Neuron (in vitro differentiated cells): ENCODE data around the gene DAP.
"Not testable (repeated sequence)": the region's sequence is repeated elsewhere in the genome, so short reads cannot be mapped to it uniquely, and the experiment has no call there.

ENCODE experiments used
- H2AFZ ChIP-seq: one replicate; pipeline ENCODE4 v1.6.1; 2013; ENCODE audit warnings: low read depth, mild to moderate bottlenecking, inconsistent platforms, low read length, moderate library complexity
- H3K27me3 ChIP-seq: one replicate; pipeline ENCODE4 v1.6.1; 2013; ENCODE audit warnings: low read length; ENCODE audit not compliant: insufficient read depth
- H3K36me3 ChIP-seq: one replicate; pipeline ENCODE4 v1.6.1; 2013; ENCODE audit warnings: low read length; ENCODE audit not compliant: insufficient read depth
- H3K4me1 ChIP-seq: one replicate; pipeline ENCODE4 v1.6.1; 2013; ENCODE audit warnings: low read length; ENCODE audit not compliant: insufficient read depth
- H3K4me3 ChIP-seq: 2 replicates; pipeline ENCODE4 v1.5.1; 2013; ENCODE audit warnings: mild to moderate bottlenecking, low read length, moderate library complexity
- H3K9me3 ChIP-seq: one replicate; pipeline ENCODE4 v1.6.1; 2013; ENCODE audit warnings: low read length

The DAP gene

DNA sequence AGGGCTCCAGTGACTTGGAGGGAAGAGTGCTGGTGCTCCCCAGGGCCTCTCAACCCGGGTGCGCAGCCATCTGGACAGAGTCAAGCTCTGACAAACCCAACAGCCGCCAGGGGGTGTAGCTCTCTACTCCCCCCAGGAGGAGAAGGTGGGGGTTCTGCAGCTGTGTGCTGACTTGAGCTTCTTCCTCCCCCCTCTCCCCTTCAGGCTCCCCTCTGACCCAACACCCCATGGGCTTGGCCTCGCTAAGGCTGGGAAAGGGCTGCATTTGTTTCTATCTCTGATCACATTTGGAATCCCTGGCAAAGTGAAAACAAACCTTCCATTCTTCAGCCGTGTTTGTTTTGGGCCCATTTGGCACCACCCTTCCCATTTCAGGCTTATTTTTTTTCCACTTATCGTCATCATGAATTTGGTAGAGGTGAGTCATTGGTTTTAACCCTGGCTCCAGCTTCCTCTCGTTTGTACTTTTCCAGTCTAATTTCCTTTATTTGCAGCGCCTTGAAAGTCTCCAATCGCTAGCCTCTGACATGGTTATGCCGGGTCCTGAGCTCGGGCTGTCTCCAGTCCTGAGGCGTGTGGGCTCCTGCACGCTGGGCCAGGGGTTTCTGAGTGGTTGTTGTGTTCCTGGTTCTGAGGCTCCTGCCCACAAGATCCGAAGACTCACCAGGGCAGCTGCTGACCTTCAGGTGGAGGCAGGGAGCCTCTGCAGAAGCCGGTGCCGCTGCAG is 36.1 kb downstream of the DAP start:
- no peak overlapping the region for H2AFZ ChIP-seq
- H3K27me3 ChIP-seq = no peaks in the 10 kb centered on the region
- peaks cover 3% of the 10 kb centered on the region for H3K36me3 ChIP-seq
- peaks cover 2% of the 10 kb centered on the region for H3K9me3 ChIP-seq
- no peaks in the 10 kb centered on the region for H3K4me1 ChIP-seq
- no peak overlapping the region for H3K4me3 ChIP-seq

DNA sequence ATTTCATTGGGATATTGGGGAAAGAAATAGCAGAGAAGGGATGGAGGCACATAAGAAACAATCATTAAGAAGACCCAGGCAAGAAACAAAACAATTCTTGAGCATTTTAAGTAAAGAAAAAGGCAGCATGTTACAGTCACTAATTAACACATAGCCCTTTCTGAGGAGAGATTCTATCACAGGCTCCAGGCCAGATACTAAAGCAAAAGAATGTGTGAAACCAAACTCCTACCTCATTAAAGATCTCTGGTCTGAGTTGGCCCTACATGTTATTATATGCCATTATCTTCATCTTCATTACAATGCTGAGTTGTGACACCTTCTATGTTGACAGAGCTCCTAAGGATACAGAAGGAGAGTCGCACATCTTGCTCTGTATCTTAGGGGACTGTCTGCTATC is 37.5 kb downstream of the DAP start:
- no peak overlapping the region for H3K4me3 ChIP-seq
- peaks cover 3% of the 10 kb centered on the region for H3K36me3 ChIP-seq
- no peaks in the 10 kb centered on the region for H3K27me3 ChIP-seq
- H3K4me1 ChIP-seq = no peaks in the 10 kb centered on the region
- no peak overlapping the region for H2AFZ ChIP-seq
- H3K9me3 ChIP-seq = peaks cover 2% of the 10 kb centered on the region

DNA sequence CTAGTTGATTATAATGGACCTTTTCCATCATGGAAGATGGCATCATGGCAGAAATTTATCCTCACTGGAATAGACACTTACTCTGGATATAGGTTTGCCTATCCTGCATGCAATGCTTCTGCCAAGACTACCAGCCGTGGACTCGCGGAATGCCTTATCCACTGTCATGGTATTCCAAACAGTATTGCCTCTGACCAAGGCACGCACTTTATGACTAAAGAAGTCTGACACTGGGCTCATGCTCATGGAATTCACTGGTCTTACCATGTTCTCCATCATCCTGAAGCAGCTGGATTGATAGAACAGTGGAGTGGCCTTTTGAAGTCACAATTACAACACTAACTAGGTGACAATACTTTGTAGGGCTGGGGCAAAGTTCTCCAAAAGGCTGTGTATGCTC is 40.3 kb downstream of the DAP start:
- H3K9me3 ChIP-seq, H3K27me3 ChIP-seq, H3K4me3 ChIP-seq, H3K4me1 ChIP-seq, H3K36me3 ChIP-seq, H2AFZ ChIP-seq: not testable (repeated sequence)

DNA sequence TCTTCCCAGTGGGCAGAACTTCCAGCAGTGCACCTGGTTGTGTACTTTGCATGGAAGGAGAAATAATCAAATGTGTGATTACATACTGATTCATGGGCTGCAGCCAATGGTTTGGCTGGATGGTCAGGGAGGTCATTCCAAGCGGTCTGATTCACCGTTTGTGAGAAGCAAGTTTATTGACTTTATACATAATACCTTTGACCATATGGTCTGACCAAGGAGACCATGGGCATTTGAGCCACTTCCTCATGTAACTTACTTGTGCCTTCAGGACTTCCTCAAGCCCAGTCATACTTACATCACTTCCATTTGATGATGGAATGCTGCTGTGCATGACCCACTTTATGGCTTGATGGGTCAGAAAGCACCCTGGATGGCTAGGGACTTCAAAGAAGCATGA is 41.1 kb downstream of the DAP start:
- peaks cover 2% of the 10 kb centered on the region for H3K9me3 ChIP-seq
- H3K36me3 ChIP-seq = peaks cover 2% of the 10 kb centered on the region
- H3K4me3 ChIP-seq = no peak overlapping the region
- H3K4me1 ChIP-seq = no peaks in the 10 kb centered on the region
- no peak overlapping the region for H2AFZ ChIP-seq
- no peaks in the 10 kb centered on the region for H3K27me3 ChIP-seq

DNA sequence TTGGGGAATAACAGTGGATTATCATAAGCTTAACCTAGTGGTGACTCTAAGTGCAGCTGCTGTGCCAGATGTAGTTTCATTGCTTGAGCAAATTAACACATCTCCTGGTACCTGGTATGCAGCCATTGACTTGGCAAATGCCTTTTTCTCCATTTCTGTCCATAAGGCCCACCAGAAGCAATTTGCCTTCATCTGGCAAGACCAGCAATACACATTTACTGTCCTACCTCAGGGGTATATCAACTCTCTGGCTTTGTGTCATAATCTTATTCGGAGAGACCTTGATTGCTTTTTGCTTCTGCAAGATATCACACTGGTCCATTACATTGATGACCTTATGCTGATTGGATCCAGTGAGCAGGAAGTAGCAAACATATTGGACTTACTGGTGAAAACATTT is 42.4 kb downstream of the DAP start:
- not testable (repeated sequence) for H3K27me3 ChIP-seq, H2AFZ ChIP-seq, H3K4me1 ChIP-seq, H3K36me3 ChIP-seq, H3K9me3 ChIP-seq, H3K4me3 ChIP-seq

DNA sequence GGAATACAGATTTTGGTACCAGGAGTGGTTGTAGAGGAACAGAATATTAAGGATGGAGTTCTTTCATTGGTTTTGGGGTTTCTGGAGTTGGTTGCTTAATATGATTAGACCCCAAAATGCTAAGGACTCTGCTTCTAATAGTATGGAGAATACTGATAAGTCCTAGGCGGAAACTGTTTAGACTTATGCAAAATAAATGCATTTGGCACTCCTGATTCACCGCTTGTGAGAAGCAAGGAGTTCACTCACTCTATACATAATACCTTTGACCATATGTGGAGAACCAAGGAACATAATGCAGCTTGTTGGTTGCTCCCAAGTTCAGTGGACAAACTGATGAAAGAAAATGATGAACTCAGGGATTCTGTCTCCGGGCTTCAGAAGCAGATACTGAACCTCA is 44.2 kb downstream of the DAP start:
- not testable (repeated sequence) for H3K36me3 ChIP-seq, H3K4me3 ChIP-seq, H3K27me3 ChIP-seq, H3K4me1 ChIP-seq, H3K9me3 ChIP-seq, H2AFZ ChIP-seq

DNA sequence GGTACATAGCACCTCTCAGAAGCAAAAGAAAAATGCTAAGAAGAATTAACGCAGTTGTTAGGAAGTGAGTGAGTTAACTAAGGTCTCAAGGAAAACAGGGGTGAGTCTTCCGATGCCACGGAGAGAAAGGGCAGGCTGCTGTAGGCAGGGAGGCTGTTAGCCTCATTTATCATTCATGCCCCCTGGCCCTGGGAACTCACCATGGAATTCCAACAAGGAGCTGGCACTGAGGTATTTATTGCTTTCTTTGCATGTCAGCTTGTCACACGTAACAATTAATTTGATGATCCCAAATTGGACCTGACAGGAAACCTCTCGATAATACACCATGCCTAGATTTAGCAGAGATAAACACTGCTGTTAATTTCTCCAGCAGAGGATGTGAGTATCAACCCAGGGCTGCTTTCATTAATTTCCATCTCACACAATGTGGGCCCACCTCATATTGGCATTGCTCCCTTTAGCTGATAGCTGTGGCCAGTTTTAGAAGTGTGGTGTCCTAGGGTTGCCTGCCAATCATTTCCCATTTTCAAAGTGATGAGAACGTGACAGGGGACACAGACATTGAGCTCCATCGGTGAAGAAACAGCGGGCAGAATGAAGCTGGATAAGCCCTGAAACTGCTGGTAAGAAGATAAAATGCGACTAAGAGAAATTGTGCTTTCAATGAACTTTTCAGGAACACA is 45.3 kb downstream of the DAP start:
- no peak overlapping the region for H2AFZ ChIP-seq
- no peaks in the 10 kb centered on the region for H3K27me3 ChIP-seq
- H3K9me3 ChIP-seq = peaks cover 1% of the 10 kb centered on the region
- no peaks in the 10 kb centered on the region for H3K36me3 ChIP-seq
- H3K4me1 ChIP-seq = no peaks in the 10 kb centered on the region
- no peak overlapping the region for H3K4me3 ChIP-seq

DNA sequence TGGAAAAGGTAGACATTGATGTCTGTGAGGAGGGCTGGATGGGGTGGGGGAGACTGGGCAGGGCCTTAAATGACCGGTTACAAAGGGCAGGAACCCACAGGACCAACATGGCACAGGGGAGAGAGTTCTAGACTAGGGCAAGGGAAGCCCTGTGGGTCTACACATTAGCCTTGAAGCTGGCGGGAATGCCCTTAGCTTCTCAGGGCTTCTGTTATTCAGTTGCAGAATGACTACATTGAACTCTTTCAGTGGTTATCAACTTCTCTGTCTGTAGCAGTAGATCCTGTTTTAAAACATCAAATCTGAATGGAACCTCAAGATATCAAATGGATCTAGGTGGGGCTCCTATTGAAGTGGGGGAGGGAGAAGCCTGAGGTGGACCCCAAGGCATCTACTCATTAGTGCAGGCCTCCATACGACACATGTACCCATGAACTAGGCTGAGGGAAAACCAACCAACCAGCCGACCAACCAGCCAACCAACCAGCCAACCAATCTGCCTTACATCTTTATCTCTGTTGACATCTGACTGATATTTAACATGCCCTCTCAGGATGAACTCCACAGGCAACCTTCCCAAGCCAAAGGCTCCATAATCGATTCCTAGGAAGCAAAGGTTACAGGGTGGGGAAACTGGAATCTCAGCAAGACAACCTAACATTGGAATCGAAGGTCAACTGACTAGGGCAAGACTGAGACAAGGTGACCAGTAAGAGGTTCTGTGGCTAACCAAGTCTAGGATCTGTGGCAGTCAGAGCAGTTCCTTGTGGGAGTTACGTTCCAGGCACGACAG is 48.3 kb downstream of the DAP start:
- Histone ChIP-seq H3K4me1 (no peaks in the 10 kb centered on the region), H3K9me3 (no peaks in the 10 kb centered on the region), H3K36me3 (no peaks in the 10 kb centered on the region), H3K4me3 (no peak overlapping the region), H3K27me3 (no peaks in the 10 kb centered on the region), H2AFZ (no peak overlapping the region)

DNA sequence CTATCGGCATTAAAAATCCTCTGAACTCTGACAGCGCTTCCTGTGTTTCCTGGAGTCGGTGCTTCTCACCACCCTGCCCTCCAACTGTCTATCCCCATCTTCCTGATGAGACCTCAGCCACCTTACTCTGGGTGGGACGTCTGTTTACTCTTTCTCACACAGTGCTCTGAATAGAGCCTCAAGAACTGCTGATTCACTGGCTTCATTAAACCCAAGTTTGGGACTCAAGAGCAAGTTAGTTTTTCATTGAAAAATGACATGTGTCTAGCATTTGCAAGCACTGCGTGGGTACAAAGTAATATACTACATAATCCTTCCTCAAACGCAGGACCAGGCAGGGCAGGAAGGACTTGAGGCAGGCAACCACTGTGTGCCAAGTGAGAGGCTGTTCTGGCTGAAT is 49.5 kb downstream of the DAP start:
- no peaks in the 10 kb centered on the region for H3K36me3 ChIP-seq
- no peak overlapping the region for H3K4me3 ChIP-seq
- H2AFZ ChIP-seq = no peak overlapping the region
- no peaks in the 10 kb centered on the region for H3K9me3 ChIP-seq
- no peaks in the 10 kb centered on the region for H3K27me3 ChIP-seq
- H3K4me1 ChIP-seq = no peaks in the 10 kb centered on the region

DNA sequence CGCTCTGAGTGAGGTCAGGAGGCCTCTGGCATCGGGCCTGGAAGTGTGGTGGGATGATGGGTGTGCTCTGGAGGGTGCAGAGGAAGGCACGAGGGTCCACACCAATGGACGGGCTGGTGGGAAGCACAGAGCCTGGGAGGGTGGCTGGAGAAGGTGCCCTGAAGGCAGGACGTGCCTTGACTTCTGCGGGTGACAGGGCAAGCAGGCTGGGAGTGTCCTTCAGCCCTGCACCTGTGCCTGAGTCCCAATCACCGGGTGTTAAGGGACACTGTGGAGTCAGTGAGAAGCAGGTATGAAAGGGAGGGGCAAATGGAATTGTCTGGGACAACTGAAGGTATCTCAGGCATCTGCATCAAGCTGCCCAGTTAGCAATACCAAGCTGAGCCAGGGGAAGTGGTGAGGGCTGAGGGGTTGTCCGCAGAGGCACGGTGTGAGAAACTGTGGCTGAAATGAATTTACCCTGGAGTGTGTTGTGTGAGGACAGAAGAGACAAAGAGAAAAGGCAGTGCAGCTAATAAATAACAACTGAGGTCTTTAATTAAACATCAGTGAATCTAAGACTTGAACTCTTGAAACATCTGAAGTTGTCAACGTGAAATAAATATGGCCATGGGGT is 50.4 kb downstream of the DAP start:
- Histone ChIP-seq H3K27me3 (no peaks in the 10 kb centered on the region), H3K4me1 (no peaks in the 10 kb centered on the region), H3K9me3 (no peaks in the 10 kb centered on the region), H3K4me3 (no peak overlapping the region), H2AFZ (no peak overlapping the region), H3K36me3 (no peaks in the 10 kb centered on the region)

DNA sequence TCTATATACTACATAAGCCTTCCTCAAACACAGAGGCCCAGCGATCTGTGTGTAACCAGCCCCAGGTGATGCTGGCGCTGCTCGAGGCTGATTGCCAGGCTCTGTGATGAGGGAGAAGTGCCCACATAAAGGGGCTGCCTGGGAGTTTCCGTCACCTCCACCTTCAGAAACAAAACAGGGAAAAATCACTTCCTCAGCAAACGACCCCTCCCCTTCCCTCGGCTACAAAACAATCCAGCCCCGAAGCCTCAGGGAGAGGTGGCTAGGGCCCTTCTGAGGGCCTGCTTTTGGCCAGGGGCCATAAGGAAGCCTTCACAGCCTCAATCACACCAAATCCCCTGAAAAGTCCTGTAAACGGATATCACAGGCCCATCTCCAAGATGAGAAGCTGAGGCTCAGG is 51.1 kb downstream of the DAP start:
- Histone ChIP-seq H3K27me3 (no peaks in the 10 kb centered on the region), H3K4me1 (no peaks in the 10 kb centered on the region), H2AFZ (no peak overlapping the region), H3K36me3 (peaks cover 4% of the 10 kb centered on the region), H3K9me3 (no peaks in the 10 kb centered on the region), H3K4me3 (no peak overlapping the region)

DNA sequence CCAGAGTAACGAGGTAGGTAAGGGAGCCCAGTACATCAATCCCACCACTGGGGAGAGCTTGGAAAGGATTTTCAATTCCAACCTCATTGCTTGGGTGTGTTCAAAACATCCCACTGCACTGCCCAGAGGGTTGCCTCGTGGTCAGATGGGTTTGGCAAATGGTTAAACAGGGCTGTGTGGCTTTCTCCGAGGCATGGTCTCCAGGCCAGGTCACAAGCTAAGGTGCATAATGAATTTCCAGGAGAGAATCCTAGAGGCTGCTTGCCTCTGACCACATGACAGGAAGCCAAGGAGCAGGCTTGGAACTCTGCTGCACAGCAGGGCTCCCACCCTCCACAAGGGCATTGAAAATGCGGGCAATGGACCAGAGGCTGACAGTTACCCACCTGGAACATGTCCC is 51.6 kb downstream of the DAP start:
- H3K4me3 ChIP-seq = no peak overlapping the region
- H3K36me3 ChIP-seq = peaks cover 4% of the 10 kb centered on the region
- H3K4me1 ChIP-seq = no peaks in the 10 kb centered on the region
- H3K9me3 ChIP-seq = no peaks in the 10 kb centered on the region
- no peaks in the 10 kb centered on the region for H3K27me3 ChIP-seq
- no peak overlapping the region for H2AFZ ChIP-seq
